Sigmoid colon (tissue), 7 donors: Measurements from ENCODE around the gene SUGCT. TPM values are rescaled to one million over a fixed set of nuclear protein-coding genes. Genes with fewer than 3 reads are reported as not detected.

ENCODE experiments used
- DNase-seq: peaks from one replicate; pipeline ENCODE4 v3.0.0-alpha.2; 2019
- H3K27ac ChIP-seq, 4 donors: fragments of 200-600 bp; sonication (generic); one replicate each; pipeline ENCODE4 v1.5.1; 2016 to 2019; ENCODE audit warnings: mild to moderate bottlenecking in 1 of 4
- H3K27me3 ChIP-seq, 3 donors: fragments of 200-600 bp; sonication (generic); one replicate each; pipeline ENCODE4 v1.5.1; 2019; ENCODE audit warnings: mild to moderate bottlenecking in 1 of 3
- H3K36me3 ChIP-seq, 4 donors: fragments of 200-600 bp; sonication (generic); one replicate each; pipeline ENCODE4 v1.5.1; 2016 to 2019
- H3K4me1 ChIP-seq, 4 donors: fragments of 200-600 bp; sonication (generic); one replicate each; pipeline ENCODE4 v1.5.1; 2017 to 2019
- H3K4me3 ChIP-seq, 4 donors: fragments of 200-600 bp; sonication (generic); one replicate each; pipeline ENCODE4 v1.5.1; 2017 to 2019; ENCODE audit warnings: mild to moderate bottlenecking in 2 of 4, moderate library complexity in 1 of 4
- H3K9me3 ChIP-seq, 4 donors: fragments of 200-600 bp in 3 of 4; sonication (generic) in 3 of 4; one replicate each; pipeline versions ENCODE4 v1.5.1 to v1.6.1; 2013 to 2019
- CTCF ChIP-seq, 4 experiments: fragments of 450-650 bp in 3 of 4; fragments of 200-600 bp in 1 of 4; IDR thresholded peaks; one replicate each; pipeline ENCODE4 v1.5.1; 2016 to 2019; ENCODE audit warnings: antibody characterized with exemption in 4 of 4, mild to moderate bottlenecking in 3 of 4, moderate library complexity in 2 of 4
- EP300 ChIP-seq, 4 donors: sonication (generic); formaldehyde crosslinking; IDR thresholded peaks; one replicate each; pipeline ENCODE4 v1.6.1; 2017; ENCODE audit warnings: antibody characterized with exemption in 4 of 4
- POLR2A ChIP-seq, 2 donors: fragments of 450-650 bp; IDR thresholded peaks; one replicate each; pipeline ENCODE4 v1.6.1; 2016; ENCODE audit warnings: antibody characterized with exemption in 2 of 2, mild to moderate bottlenecking in 2 of 2, moderate library complexity in 2 of 2
- POLR2AphosphoS5 ChIP-seq, 4 donors: sonication (generic); formaldehyde crosslinking; IDR thresholded peaks; one replicate each; pipeline ENCODE4 v1.6.1; 2017; ENCODE audit warnings: antibody characterized with exemption in 4 of 4
- WGBS, 2 donors: extraction: QIAGEN DNeasy Blood & Tissue Kit; methylation state at CpG; one replicate each; pipeline ENCODE4 v1.1.7; 2013; 5-methylcytosine and 5-hydroxymethylcytosine counted together
- intact Hi-C: fragments of 100-400 bp; cut with DNase I; formaldehyde crosslinking; loops from one replicate; pipeline ENCODE4 v1.15.1; 2023
- polyA plus RNA-seq, 3 donors: library from polyadenylated mRNA; stranded (reverse); fragments of 200-250 nt; gene quantifications; one replicate each; pipeline ENCODE4 v1.2.3, GENCODE V29; 2013
- total RNA-seq, 4 donors: library from RNA; depleted of rRNA; stranded (reverse); fragments of >200 nt; gene quantifications; one replicate each; pipeline ENCODE4 v1.1.0, GENCODE V29; 2016
- donor health status: healthy with polysubstance abuse.
- donor health status: Bipolar disorder and iron deficiency.
- donor health status: healthy.

The SUGCT gene
- total and polyA plus RNA-seq, 7 donors, result 2.3 to 25.9 (median 6.3) TPM

GRCh38 chr7:40526951-40527715, 392.3 kb downstream of the SUGCT start:
- Histone ChIP-seq H3K27ac (peak overlapping the region in 3 of 4 donors; percentile 0 to 55 (median 50)), H3K27me3 (no peaks in the 10 kb centered on the region), H3K4me1 (peaks cover 0 to 29% (median 21%) of the 10 kb centered on the region in 4 donors), H3K9me3 (no peaks in the 10 kb centered on the region), H3K36me3 (no peaks in the 10 kb centered on the region), H3K4me3 (no peak overlapping the region)
- intact Hi-C loops, result no loop called here
- 76 to 81% methylated on average over 1 of the region's 1 CpG for WGBS, 2 donors
- no peak for TF ChIP-seq CTCF (IDR thresholded peaks at IDR 0.05)
- TF ChIP-seq POLR2AphosphoS5 (IDR thresholded peaks at IDR 0.05), result no peak
- TF ChIP-seq POLR2A (IDR thresholded peaks at IDR 0.05), result no peak
- no peak for TF ChIP-seq EP300 (IDR thresholded peaks at IDR 0.05)
- no peak for DNase-seq

DNA sequence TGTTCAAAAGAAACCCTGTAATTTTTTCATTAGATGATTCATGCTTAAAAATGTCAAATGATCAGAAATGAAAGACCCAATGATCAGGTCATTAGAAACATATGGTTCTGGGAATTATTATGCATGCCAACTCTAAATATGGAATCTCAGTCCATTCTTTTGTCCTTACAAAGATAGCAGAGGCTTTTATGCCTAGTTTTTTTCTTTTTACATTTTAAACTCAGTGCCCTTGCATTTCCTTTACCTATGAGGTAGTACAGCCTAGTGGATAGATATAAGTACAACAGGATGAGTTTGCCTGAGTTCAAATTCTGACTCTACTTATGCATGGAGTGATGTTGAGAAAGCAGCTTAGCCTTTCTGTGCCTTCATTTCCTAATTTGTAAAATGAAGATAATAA, 392.9 kb downstream of the SUGCT start:
- TF ChIP-seq POLR2AphosphoS5 (IDR thresholded peaks at IDR 0.05) (no peak), EP300 (IDR thresholded peaks at IDR 0.05) (no peak), CTCF (IDR thresholded peaks at IDR 0.05) (no peak)
- peaks cover 0 to 29% (median 21%) of the 10 kb centered on the region in 4 donors for H3K4me1 ChIP-seq
- no peak for DNase-seq
- no peaks in the 10 kb centered on the region for H3K27me3 ChIP-seq
- no peaks in the 10 kb centered on the region for H3K9me3 ChIP-seq
- H3K36me3 ChIP-seq, result no peaks in the 10 kb centered on the region
- H3K4me3 ChIP-seq, result no peak overlapping the region
- H3K27ac ChIP-seq, result peak overlapping the region in 1 of 4 donors; percentile 50
- intact Hi-C loops, result no loop called here

GRCh38 chr7:40530292-40530691, 395.5 kb downstream of the SUGCT start:
- Histone ChIP-seq H3K27me3 (no peaks in the 10 kb centered on the region), H3K36me3 (no peaks in the 10 kb centered on the region), H3K27ac (no peak overlapping the region), H3K4me3 (no peak overlapping the region), H3K9me3 (no peaks in the 10 kb centered on the region), H3K4me1 (peaks cover 0 to 27% (median 20%) of the 10 kb centered on the region in 4 donors)
- no peak for TF ChIP-seq POLR2A (IDR thresholded peaks at IDR 0.05)
- no peak for TF ChIP-seq EP300 (IDR thresholded peaks at IDR 0.05)
- TF ChIP-seq CTCF (IDR thresholded peaks at IDR 0.05), result no peak
- TF ChIP-seq POLR2AphosphoS5 (IDR thresholded peaks at IDR 0.05), result no peak
- no peak for DNase-seq
- intact Hi-C loops, result no loop called here

DNA sequence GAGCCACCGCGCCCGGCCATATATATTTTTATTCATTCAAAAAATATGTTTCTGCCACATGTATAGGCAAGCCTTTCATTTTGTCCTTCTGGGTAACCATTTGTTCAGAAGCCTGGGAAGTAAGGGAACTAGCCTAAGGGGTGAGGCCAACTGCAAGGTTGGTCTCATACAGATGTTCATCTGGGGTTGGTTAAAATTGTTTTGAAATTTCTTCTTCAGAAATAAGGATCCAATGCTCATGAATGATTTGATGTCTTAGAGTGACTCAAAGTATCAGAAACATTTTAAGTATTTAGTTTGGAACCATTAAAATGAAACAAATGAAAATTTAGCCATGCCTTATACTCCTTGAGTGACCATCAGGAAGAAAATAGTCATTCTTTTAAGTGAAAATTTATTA, 397.2 kb downstream of the SUGCT start:
- no peak for DNase-seq
- WGBS, 2 donors, result 99 to 100% methylated on average over 3 of the region's 3 CpGs
- H3K4me1 ChIP-seq, result peaks cover 0 to 20% (median 13%) of the 10 kb centered on the region in 4 donors
- H3K4me3 ChIP-seq, result no peak overlapping the region
- no peaks in the 10 kb centered on the region for H3K27me3 ChIP-seq
- intact Hi-C loops, result no loop called here
- H3K9me3 ChIP-seq, result no peaks in the 10 kb centered on the region
- H3K36me3 ChIP-seq, result no peaks in the 10 kb centered on the region
- TF ChIP-seq EP300 (IDR thresholded peaks at IDR 0.05) (no peak), CTCF (IDR thresholded peaks at IDR 0.05) (no peak), POLR2AphosphoS5 (IDR thresholded peaks at IDR 0.05) (no peak), POLR2A (IDR thresholded peaks at IDR 0.05) (no peak)
- no peak overlapping the region for H3K27ac ChIP-seq

- H3K36me3 ChIP-seq, result no peaks in the 10 kb centered on the region
- no peak overlapping the region for H3K4me3 ChIP-seq
- H3K9me3 ChIP-seq, result no peaks in the 10 kb centered on the region
- TF ChIP-seq EP300 (IDR thresholded peaks at IDR 0.05) (no peak), POLR2AphosphoS5 (IDR thresholded peaks at IDR 0.05) (no peak), CTCF (IDR thresholded peaks at IDR 0.05) (no peak), POLR2A (IDR thresholded peaks at IDR 0.05) (no peak)
- no peak overlapping the region for H3K27ac ChIP-seq
- intact Hi-C loops, result no loop called here
- DNase-seq, result no peak
- no peaks in the 10 kb centered on the region for H3K27me3 ChIP-seq
- 88 to 89% methylated on average over 3 of the region's 3 CpGs for WGBS, 2 donors
- peaks cover 0 to 17% (median 9%) of the 10 kb centered on the region in 4 donors for H3K4me1 ChIP-seq
These were observed 400.9 kb downstream of the SUGCT start for GRCh38 chr7:40535678-40536077.
